HK-2 (cell line): ENCODE measurements around the gene DAGLA.

Experiments
- DNase-seq: peaks from one replicate; pipeline ENCODE4 v3.0.0-alpha.2; 2018; ENCODE audit not compliant: unreplicated experiment

DAGLA gene

GRCh38 chr11:61709572-61709971, 29.4 kb downstream of the DAGLA start:
- DNase-seq, result no peak

GRCh38 chr11:61710019-61710418, 29.8 kb downstream of the DAGLA start:
- DNase-seq, result no peak

- no peak for DNase-seq
These were observed 30.8 kb downstream of the DAGLA start for GRCh38 chr11:61711037-61711436.

GRCh38 chr11:61711498-61711897, 31.3 kb downstream of the DAGLA start:
- no peak for DNase-seq

- DNase-seq, result no peak
These were observed 32.1 kb downstream of the DAGLA start for GRCh38 chr11:61712314-61712713.

- no peak for DNase-seq
These were observed 32.7 kb downstream of the DAGLA start for GRCh38 chr11:61712846-61713245.

GRCh38 chr11:61713464-61713863, 33.3 kb downstream of the DAGLA start:
- DNase-seq, result no peak

- DNase-seq, result no peak
These were observed 33.7 kb downstream of the DAGLA start for GRCh38 chr11:61713906-61714305.

GRCh38 chr11:61714316-61714715, 34.1 kb downstream of the DAGLA start:
- no peak for DNase-seq

- DNase-seq, result no peak
These were observed 34.7 kb downstream of the DAGLA start for GRCh38 chr11:61714916-61715315.

- DNase-seq, result no peak
These were observed 35.7 kb downstream of the DAGLA start for GRCh38 chr11:61715867-61716266.

GRCh38 chr11:61716478-61717285, 36.5 kb downstream of the DAGLA start:
- DNase-seq, result no peak

GRCh38 chr11:61717286-61718033, 37.3 kb downstream of the DAGLA start:
- DNase-seq, result no peak

- DNase-seq, result no peak
These were observed 37.9 kb downstream of the DAGLA start for GRCh38 chr11:61718046-61718531.

GRCh38 chr11:61718621-61719302, 38.6 kb downstream of the DAGLA start:
- no peak for DNase-seq

GRCh38 chr11:61719978-61720377, 39.8 kb downstream of the DAGLA start:
- DNase-seq, result no peak

- DNase-seq, result no peak
These were observed 40.4 kb downstream of the DAGLA start for GRCh38 chr11:61720597-61720996.

GRCh38 chr11:61724437-61724836, 44.2 kb downstream of the DAGLA start:
- DNase-seq, result no peak

GRCh38 chr11:61725781-61726231, 45.6 kb downstream of the DAGLA start:
- peak; percentile 63 for DNase-seq

- DNase-seq, result no peak
These were observed 46.6 kb downstream of the DAGLA start for GRCh38 chr11:61726775-61727174.

- no peak for DNase-seq
These were observed 47.2 kb downstream of the DAGLA start for GRCh38 chr11:61727401-61727811.
